Inflammatory macrophage (primary cell): ENCODE measurements around the gene PPT1.

Source experiments
- DNase-seq, 2 donors: peaks; one replicate each; pipeline ENCODE4 v3.0.0-alpha.2; 2020 to 2022

Gene PPT1

GRCh38 chr1:40027647-40028046 lies 69.4 kb downstream of the PPT1 start:
- DNase-seq: no peak

DNA sequence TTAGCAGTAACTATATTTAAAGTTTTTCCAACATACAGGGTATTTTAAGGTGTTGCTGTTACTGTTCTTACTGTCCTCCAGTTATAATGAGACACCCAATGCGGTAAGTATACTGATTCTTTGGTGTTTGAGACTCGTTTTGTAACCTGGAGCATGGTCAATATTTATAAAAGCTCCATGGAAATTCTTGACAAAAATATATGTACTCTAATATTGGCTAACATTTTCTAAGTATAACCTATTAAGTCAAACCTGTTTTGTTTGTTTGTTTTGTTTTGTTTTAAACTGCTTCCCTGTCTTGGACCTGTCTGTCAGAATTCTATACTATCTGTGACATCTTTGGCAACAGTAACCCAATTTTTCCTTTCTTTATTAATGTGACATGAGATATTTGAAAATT lies 72.4 kb downstream of the PPT1 start:
- no peak for DNase-seq

GRCh38 chr1:40023379-40023944 lies 73.6 kb downstream of the PPT1 start:
- no peak for DNase-seq
